ENCODE results near the gene TMEM50B.
"Not testable (repeated sequence)": the region's sequence is repeated elsewhere in the genome, so short reads cannot be mapped to it uniquely, and the experiment has no call there.

TMEM50B gene

DNA sequence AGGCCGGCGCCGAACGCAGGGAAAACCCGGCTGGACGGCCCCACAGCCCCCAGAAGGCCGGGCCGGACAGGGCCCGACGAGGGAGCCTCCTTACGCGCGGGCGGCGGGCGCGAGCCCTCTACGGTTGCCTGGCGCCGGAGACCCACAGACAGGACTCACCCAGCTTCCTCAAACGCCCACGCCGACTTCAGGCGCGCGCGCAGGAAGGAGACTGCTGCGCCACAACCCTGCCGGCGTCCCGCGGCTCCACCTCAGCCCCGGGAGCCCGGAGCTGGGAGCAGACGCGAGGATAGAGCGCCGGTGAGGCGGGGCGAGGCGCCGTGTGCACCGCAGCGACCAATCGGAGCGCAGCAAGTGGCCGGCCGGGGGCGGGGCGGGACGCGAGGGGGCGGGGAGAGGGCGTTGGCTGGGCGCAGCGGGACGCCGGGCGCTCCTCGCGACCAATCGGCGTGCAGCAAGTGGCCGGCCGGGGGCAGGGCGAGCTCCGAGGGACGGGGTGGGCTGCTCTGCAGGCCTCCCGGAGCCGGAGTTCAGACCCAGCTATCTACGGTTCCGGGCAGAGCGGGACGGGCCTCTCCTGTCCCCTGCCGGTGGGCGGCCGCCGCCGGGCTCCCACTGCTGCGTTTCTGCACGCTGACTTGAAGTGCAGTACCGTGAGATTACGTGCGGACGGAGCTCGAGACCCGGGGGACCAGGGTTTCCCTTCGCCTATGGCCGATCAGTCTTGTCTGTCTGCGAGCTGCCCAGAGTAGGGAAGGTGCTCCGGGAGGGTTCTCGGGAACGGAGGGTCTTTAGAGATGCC lies at the start of gene TMEM50B:
TMEM50B (minus strand) TSS at position 296 of the 802 bp plus-strand sequence. CDS start 11,089 bp downstream, outside the sequence.
- peak; percentile 98 for DNase-seq (ENCODE audit: low read depth, low spot score)

DNA sequence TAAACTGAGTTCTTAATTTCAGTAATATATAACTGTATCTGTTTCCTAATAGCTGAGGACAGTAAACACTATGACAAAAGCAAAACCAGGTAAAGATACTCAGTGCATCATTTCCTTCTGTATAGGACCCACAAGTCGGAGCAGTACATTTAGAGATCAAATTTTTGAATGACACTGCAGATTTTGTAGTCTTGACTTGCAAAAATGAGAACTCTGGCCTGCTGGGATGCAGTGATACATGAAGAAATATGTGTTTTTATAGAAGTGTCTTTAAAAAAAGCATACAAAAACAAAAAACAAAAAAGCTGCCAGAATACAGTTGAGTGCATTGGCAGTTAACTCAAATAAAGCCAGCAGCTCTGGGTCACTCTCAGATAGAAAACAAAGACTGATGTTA lies 43.2 kb upstream of the TMEM50B start:
- DNase-seq (ENCODE audit: low read depth, low spot score) = no peak

DNA sequence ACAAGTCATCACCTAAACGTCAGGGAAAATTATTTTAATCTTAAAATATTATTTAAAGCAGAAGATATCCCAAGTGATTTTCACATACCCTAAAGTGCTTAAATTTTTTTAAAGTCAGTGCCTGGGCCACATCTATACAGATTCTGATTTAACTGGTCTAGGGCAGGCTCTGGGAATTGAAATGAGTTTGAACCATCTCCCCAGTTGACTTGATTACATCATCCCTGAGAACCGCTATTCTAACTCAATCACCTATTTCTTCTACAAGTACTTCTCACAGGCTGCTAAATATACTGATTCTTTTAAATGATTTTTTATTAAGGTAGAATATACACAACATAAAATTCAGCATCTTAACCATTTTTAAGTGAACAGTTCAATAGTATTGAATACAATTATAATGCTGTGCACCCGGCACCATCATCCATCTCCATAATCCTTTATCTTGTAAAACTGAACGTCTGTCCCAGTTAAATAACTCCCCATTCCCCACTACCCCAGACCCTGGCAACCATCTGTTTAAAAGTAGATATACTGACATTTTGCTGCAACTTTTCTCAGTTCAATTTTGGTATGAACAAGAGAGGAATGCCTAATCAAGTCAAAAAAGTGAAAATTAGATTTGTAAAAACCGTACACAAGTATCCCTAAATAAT lies 42.7 kb upstream of the TMEM50B start:
- DNase-seq (ENCODE audit: low read depth, low spot score) = no peak

DNA sequence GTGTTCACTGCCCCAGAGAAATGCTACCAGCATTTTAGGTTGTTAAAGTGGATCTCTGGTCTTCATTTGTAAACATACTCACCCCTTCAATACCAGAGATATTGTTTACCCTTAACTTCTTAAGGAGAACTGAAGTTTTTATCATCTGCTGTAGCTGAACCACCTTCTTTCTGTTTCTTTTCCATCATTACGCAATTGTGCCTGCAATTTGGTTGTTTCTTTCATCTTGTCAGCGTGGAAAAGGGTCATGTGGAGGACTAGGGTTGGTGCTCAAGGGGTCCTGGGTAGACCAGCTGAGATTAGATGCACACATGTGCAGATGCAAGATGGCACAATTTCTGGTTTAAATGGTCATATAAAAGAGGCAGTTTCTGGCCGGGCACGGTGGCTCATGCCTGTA lies 39.1 kb upstream of the TMEM50B start:
- DNase-seq (ENCODE audit: low read depth, low spot score) = no peak

GRCh38 chr21:33514229-33514628 lies 34.5 kb upstream of the TMEM50B start:
- no peak for DNase-seq (ENCODE audit: low read depth, low spot score)

DNA sequence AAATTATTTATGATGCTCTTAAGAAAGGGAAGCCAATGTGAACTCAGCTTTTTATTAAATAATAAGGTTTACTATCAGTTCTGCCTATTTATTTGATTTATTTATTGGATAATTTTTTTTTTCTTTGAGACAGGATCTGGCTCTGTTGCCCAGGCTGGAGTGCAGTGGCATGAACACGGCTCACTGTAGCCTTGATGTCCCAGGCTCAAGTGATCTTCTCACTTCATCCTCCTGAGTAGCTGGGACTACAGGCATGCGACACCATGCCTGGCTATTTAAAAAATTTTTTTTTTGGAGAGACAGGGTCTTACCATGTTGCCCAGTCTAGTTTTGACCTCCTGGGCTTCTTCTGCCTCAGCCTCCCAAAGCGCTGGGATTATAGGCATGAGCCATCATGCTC lies 32.7 kb upstream of the TMEM50B start:
- DNase-seq (ENCODE audit: low read depth, low spot score) = no peak

DNA sequence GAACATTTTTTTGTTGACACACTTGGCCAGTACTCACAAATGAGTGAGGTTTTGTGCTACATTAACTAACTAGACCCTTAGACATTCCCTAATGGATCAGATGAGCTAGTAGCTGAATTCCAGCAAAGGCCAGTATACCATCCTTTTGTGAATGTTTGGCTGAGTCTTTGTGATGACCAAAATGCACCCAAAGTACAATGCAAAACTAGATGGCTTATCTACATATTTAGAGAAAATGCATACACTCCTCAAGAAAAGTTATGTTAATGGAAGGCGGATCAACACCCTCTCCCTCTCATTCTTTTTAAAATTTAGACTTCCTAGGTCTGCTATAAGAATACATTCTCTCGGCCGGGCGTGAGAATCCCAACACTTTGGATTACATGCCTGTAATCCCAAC lies 31.9 kb upstream of the TMEM50B start:
- no peak for DNase-seq (ENCODE audit: low read depth, low spot score)

DNA sequence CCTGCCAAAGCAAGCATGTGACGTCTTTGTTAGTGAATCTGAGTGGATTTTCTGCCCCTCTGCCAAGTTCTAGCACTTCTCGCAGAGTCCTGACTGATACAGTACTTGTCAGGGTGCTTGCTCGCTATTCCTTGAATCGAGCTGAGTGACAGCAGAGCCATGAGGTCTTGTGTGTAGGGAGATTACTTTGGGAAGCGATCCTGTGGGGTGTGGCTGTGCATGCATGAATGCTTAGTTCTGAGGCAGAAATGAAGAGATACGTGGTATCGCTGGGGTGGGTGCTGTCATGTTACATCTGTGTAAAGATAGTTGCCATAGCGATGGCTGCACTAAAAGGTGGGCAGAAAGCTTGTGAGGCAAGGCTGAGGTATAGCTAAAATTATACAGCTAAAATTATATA lies 31.1 kb upstream of the TMEM50B start:
- no peak for DNase-seq (ENCODE audit: low read depth, low spot score)

- not testable (repeated sequence) for DNase-seq (ENCODE audit: low read depth, low spot score)
Observed at GRCh38 chr21:33507003-33507402, 27.2 kb upstream of the TMEM50B start.

- no peak for DNase-seq (ENCODE audit: low read depth, low spot score)
Observed at GRCh38 chr21:33505833-33506232, 26.1 kb upstream of the TMEM50B start.

GRCh38 chr21:33496345-33496744 lies 16.6 kb upstream of the TMEM50B start:
- DNase-seq (ENCODE audit: low read depth, low spot score) = no peak

DNA sequence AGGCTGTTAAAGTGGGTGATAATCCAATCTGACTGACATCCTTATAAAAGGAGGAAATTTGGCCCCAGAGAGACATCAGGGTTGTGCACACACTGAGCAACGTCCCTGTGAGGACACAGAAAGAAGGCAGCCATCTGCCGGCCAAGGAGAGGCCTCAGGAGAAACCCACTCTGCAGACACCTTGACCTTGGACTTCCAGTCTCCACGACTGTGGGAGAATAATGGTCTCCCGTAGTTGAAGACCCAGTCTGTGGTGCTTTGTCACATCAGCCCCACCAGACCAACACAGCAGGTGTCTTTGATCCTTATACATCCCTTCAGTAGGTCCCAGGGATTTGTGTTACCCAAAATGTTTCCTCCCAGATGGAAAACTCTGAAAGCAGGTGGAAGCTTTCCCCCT lies 16.0 kb upstream of the TMEM50B start:
- no peak for DNase-seq (ENCODE audit: low read depth, low spot score)

DNA sequence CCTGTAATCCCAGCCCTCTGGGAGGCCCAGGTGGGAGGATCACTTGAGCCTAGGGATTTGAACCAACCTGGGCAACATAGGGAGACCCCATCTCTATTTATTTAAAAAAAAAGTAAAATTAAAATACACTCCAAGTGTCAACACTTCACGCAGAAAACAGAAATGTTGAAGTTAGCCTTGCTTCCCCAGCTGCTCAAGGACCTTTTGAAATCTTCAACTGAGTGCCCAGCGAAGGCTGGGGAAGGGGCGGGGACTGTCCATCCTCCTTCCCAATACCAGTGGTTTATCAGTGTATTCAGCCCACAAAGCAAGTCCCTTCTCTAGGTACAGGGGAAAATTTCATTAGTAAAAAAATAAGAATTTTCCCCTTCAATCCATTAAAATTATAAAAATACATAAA lies 14.0 kb upstream of the TMEM50B start:
- no peak for DNase-seq (ENCODE audit: low read depth, low spot score)

DNA sequence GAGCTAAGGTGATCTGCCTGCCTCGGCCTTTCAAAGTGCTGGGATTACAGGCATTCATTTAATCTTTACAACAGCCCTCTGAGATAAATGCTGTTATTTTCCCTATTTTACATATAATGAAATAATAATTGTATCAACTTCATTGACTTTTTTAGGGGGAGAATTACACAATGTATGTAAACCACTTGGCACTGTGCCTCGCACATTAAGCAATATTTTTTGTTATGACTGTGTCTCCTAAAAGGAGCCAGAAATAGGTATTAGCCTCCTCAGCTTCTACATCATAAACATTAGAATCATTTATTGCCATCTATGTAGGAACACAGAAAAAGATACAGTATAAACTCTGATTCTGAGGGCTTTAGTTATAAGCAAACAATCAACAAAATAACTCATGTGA lies 12.8 kb upstream of the TMEM50B start:
- DNase-seq (ENCODE audit: low read depth, low spot score) = no peak

GRCh38 chr21:33491373-33492102 lies 11.8 kb upstream of the TMEM50B start, which contains the start of gene DNAJC28:
TSS of gene DNAJC28 (minus strand) at chr21:33491716. CDS start at chr21:33489393, 2,323 bp downstream.
- DNase-seq (ENCODE audit: low read depth, low spot score) = peak; percentile 97

DNA sequence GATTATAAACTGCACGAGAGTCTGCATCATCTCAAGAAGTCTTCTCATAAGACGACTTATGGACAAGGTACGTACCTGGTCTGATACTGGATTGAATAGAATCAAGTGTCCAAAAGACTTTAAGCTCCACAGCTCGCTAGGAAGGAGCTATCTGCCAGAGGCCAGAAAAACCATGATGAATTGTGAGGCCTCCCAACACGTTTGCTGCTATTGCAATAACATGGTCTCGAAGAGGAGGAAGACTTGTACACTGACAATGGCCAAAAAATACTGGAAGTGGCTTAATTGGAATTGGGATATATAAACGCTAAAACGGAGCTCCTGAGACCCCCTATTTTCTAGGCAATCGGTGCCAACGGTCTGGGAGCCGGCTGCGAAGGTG lies 11.2 kb upstream of the TMEM50B start:
- DNase-seq (ENCODE audit: low read depth, low spot score) = no peak

- no peak for DNase-seq (ENCODE audit: low read depth, low spot score)
Observed at GRCh38 chr21:33488936-33489335, 9.2 kb upstream of the TMEM50B start.

- no peak for DNase-seq (ENCODE audit: low read depth, low spot score)
Observed at GRCh38 chr21:33487996-33488395, 8.2 kb upstream of the TMEM50B start.

GRCh38 chr21:33481314-33481943 lies 1.7 kb upstream of the TMEM50B start:
- no peak for DNase-seq (ENCODE audit: low read depth, low spot score)

DNA sequence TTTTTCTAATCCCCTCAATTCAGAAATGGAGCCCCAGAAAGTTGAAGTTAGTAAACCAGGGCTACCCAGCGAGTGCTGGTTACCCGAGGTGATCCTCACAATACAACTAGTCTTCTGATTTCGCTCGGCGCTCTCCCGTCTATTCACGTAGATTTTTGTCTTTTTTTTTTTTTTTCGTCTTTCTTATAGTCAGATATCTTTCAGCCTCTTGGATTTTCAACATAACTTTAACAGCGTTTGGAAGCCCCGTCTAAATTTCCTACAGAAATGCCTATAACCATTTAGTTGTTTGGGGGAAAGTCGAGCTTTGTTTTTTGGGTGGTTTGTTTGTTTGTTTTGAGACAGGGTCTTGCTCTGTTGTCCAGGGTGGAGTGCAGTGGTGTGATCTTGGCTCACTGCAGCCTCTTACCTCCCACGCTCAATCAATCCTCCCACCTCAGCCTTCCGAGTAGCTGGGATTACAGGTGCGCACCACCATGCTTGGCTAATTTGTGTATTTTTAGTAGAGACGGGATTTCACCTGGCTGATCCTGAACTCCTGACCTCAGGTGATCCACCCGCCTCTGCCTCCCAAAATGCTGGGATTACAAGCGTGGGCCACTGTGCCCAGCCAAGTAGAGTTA lies 818 bp upstream of the TMEM50B start:
- DNase-seq (ENCODE audit: low read depth, low spot score) = no peak

GRCh38 chr21:33478935-33479678 lies 667 bp downstream of the TMEM50B start:
- DNase-seq (ENCODE audit: low read depth, low spot score) = peak; percentile 66

All from astrocyte of the hippocampus (primary cell).